ENCODE data around the gene RPUSD4. TPM values are rescaled to one million over a fixed set of nuclear protein-coding genes. Genes with fewer than 3 reads are reported as not detected.

The RPUSD4 gene
- total and polyA plus RNA-seq, 2 experiments from 2014 or later, result 20.8 to 60.8 TPM

DNA sequence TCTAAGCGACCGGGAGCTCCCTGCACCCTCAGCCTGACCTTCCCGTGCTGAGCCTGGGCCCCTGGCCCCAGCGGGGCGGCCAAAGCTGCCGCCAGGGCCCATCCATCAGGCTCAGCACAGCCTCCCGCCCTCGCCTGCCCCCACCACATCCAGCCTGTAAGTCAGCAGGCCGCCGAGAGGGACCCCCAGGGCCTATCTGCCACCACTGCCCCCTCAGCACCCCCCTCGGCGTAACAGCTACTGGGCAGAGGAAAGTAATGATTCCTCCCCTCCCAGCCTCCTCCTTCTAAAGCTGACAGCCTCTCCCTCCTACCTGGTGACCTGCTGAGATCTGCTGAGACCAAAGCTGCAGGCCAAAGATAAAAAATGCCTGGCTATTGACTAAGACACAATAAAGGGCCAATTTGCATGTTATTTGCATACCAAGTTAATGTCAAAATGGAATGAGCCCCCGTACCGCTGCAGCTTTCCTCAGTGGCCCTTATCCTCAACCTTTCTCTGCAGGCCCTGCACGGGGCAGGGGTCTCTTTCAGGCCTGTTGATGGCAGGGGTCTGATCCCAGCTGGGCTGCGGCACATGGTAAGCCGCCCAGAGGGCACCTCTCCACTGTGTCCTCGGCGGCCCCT, 51.6 kb downstream of the RPUSD4 start:
- Mint-ChIP-seq H3K4me1 (peaks cover 28% of the 10 kb centered on the region), H3K9me3 (no peaks in the 10 kb centered on the region), H3K4me3 (peak overlapping the region; percentile 28; the same call in 2 of the 3 replicates), H3K27me3 (ENCODE audit: insufficient read depth, low read depth, poor library complexity) (peaks cover 12% of the 10 kb centered on the region), H3K36me3 (ENCODE audit: low read depth) (no peaks in the 10 kb centered on the region), H3K27ac (no peak overlapping the region)
- ATAC-seq (peak; percentile 65), DNase-seq (ENCODE audit: low spot score) (peak; percentile 83)
- Histone ChIP-seq H3K36me3 (ENCODE audit: insufficient read depth) (no peaks in the 10 kb centered on the region), H3K27me3 (ENCODE audit: insufficient read depth) (no peaks in the 10 kb centered on the region), H3K9me2 (ENCODE audit: insufficient read depth) (no peaks in the 10 kb centered on the region), H3K4me1 (ENCODE audit: insufficient read depth) (peaks cover 31% of the 10 kb centered on the region), H3K27ac (ENCODE audit: low read depth) (no peak overlapping the region), H4K20me1 (replicated peaks; ENCODE audit: insufficient read depth) (no peaks in the 10 kb centered on the region), H2AFZ (peak overlapping the region; percentile 98), H3F3A (replicated peaks; ENCODE audit: low read depth) (0 out of 2 replicates have a peak, but pooled peaks cover 4% of the 10 kb centered on the region), H3K79me2 (replicated peaks; ENCODE audit: insufficient read depth) (no peaks in the 10 kb centered on the region), H3K4me3 (peak overlapping the region; percentile 22; the same call in 1 of the 2 replicates), H3K4me2 (peak overlapping the region; percentile 69)
- TF ChIP-seq JUNB (IDR thresholded peaks at IDR 0.05; ENCODE audit: unreplicated experiment) (no peak), STAT1 (IDR thresholded peaks at IDR 0.05; ENCODE audit: unreplicated experiment) (no peak)

GRCh38 chr11:126158054-126158791, 53.2 kb downstream of the RPUSD4 start:
- Histone ChIP-seq H4K20me1 (replicated peaks; ENCODE audit: insufficient read depth) (no peaks in the 10 kb centered on the region), H3K36me3 (ENCODE audit: insufficient read depth) (no peaks in the 10 kb centered on the region), H3K79me2 (replicated peaks; ENCODE audit: insufficient read depth) (no peaks in the 10 kb centered on the region), H3K9me2 (ENCODE audit: insufficient read depth) (no peaks in the 10 kb centered on the region), H3K4me3 (no peak overlapping the region), H3K27ac (ENCODE audit: low read depth) (no peak overlapping the region), H3K4me2 (no peak overlapping the region), H3K4me1 (ENCODE audit: insufficient read depth) (peaks cover 31% of the 10 kb centered on the region), H3K27me3 (ENCODE audit: insufficient read depth) (no peaks in the 10 kb centered on the region), H2AFZ (peak overlapping the region; percentile 56; the same call in 1 of the 2 replicates), H3F3A (replicated peaks; ENCODE audit: low read depth) (0 out of 2 replicates have a peak, but pooled peaks cover 4% of the 10 kb centered on the region)
- Mint-ChIP-seq H3K27ac (no peak overlapping the region), H3K4me1 (peaks cover 30% of the 10 kb centered on the region), H3K9me3 (no peaks in the 10 kb centered on the region), H3K36me3 (ENCODE audit: low read depth) (no peaks in the 10 kb centered on the region), H3K27me3 (ENCODE audit: insufficient read depth, low read depth, poor library complexity) (peaks cover 9% of the 10 kb centered on the region), H3K4me3 (no peak overlapping the region)
- no peak for DNase-seq (ENCODE audit: low spot score)
- no peak for ATAC-seq
- no peak for TF ChIP-seq STAT1 (IDR thresholded peaks at IDR 0.05; ENCODE audit: unreplicated experiment)
- TF ChIP-seq EZH2phosphoT487 (IDR thresholded peaks at IDR 0.05; ENCODE audit: unreplicated experiment), result no peak
- no peak for TF ChIP-seq ETS1 (IDR thresholded peaks at IDR 0.05)
- TF ChIP-seq, protein P1, sequence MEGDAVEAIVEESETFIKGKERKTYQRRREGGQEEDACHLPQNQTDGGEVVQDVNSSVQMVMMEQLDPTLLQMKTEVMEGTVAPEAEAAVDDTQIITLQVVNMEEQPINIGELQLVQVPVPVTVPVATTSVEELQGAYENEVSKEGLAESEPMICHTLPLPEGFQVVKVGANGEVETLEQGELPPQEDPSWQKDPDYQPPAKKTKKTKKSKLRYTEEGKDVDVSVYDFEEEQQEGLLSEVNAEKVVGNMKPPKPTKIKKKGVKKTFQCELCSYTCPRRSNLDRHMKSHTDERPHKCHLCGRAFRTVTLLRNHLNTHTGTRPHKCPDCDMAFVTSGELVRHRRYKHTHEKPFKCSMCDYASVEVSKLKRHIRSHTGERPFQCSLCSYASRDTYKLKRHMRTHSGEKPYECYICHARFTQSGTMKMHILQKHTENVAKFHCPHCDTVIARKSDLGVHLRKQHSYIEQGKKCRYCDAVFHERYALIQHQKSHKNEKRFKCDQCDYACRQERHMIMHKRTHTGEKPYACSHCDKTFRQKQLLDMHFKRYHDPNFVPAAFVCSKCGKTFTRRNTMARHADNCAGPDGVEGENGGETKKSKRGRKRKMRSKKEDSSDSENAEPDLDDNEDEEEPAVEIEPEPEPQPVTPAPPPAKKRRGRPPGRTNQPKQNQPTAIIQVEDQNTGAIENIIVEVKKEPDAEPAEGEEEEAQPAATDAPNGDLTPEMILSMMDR (conservative IDR thresholded peaks at IDR 0.05; ENCODE audit: low read depth in 2 of 2), result no peak
- TF ChIP-seq, protein P2, sequence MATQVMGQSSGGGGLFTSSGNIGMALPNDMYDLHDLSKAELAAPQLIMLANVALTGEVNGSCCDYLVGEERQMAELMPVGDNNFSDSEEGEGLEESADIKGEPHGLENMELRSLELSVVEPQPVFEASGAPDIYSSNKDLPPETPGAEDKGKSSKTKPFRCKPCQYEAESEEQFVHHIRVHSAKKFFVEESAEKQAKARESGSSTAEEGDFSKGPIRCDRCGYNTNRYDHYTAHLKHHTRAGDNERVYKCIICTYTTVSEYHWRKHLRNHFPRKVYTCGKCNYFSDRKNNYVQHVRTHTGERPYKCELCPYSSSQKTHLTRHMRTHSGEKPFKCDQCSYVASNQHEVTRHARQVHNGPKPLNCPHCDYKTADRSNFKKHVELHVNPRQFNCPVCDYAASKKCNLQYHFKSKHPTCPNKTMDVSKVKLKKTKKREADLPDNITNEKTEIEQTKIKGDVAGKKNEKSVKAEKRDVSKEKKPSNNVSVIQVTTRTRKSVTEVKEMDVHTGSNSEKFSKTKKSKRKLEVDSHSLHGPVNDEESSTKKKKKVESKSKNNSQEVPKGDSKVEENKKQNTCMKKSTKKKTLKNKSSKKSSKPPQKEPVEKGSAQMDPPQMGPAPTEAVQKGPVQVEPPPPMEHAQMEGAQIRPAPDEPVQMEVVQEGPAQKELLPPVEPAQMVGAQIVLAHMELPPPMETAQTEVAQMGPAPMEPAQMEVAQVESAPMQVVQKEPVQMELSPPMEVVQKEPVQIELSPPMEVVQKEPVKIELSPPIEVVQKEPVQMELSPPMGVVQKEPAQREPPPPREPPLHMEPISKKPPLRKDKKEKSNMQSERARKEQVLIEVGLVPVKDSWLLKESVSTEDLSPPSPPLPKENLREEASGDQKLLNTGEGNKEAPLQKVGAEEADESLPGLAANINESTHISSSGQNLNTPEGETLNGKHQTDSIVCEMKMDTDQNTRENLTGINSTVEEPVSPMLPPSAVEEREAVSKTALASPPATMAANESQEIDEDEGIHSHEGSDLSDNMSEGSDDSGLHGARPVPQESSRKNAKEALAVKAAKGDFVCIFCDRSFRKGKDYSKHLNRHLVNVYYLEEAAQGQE (IDR thresholded peaks at IDR 0.05; ENCODE audit: unreplicated experiment), result no peak

Measured in GM23338 (cell line).